Dendritic cell treated with granulocyte-macrophage colony-stimulating factor and Interleukin-4, amounts not matched to agents 40 ng/mL and 50 ng/mL, for 4 days (primary cell): ENCODE results near the gene HABP4.
A peak's percentile ranks its signal among the peaks of the same experiment; 100 is the strongest.

Source experiments
- H3K27ac Mint-ChIP-seq: one replicate; pipeline ENCODE4 v1.8.0; 2022; ENCODE audit warnings: mild to moderate bottlenecking, mixed read lengths
- H3K27me3 Mint-ChIP-seq: one replicate; pipeline ENCODE4 v1.8.0; 2022; ENCODE audit warnings: mild to moderate bottlenecking, mixed read lengths
- H3K36me3 Mint-ChIP-seq: one replicate; pipeline ENCODE4 v1.8.0; 2022; ENCODE audit warnings: low read depth, mixed read lengths
- H3K4me1 Mint-ChIP-seq: one replicate; pipeline ENCODE4 v1.8.0; 2022; ENCODE audit warnings: low read depth, mixed read lengths
- H3K4me3 Mint-ChIP-seq: one replicate; pipeline ENCODE4 v1.8.0; 2022; ENCODE audit warnings: mild to moderate bottlenecking, moderate library complexity, mixed read lengths
- H3K9me3 Mint-ChIP-seq: one replicate; pipeline ENCODE4 v1.8.0; 2022; ENCODE audit warnings: mixed read lengths
- intact Hi-C: fragments of 100-400 bp; cut with micrococcal nuclease; formaldehyde crosslinking; loops from one replicate; pipeline ENCODE4 v1.15.0; 2022

HABP4 gene

DNA sequence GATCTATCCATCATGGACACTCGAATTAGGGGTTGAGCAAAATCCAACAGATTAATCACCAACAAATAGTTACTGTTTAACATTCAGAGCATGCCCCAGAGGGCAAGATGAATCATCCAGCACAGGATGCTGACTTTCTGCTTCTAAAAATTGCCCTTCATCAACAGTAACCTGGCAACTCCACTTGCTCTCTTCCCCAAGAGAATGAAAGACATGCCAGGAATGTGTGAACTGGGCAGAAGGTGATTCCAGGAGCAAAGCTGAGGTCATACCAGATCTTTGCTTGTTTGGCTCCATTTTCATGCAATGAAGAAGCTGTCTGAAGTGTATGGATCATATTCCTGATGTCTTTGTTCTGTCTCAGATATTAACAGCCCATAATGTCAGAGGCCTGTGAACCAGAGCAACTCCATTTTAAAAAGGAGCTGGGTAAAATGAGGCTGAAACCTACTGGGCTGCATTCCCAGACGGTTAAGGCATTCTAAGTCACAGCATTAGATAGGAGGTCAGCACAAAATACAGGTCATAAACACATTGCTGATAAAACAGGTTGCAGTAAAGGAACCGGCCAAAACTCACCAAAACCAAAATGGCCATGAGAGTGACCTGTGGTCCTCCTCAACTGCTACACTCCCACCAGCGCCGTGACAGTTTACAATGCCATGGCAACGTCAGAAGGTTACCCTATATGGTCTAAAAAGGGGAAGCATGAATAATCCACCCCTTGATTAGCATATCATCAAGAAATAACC, 29.3 kb upstream of the HABP4 start:
- Mint-ChIP-seq H3K4me1 (peaks cover 26% of the 10 kb centered on the region), H3K4me3 (no peak overlapping the region), H3K27ac (peak overlapping the region; percentile 97), H3K9me3 (no peaks in the 10 kb centered on the region), H3K36me3 (peaks cover 6% of the 10 kb centered on the region), H3K27me3 (no peaks in the 10 kb centered on the region)
- intact Hi-C loops, result no loop called here

DNA sequence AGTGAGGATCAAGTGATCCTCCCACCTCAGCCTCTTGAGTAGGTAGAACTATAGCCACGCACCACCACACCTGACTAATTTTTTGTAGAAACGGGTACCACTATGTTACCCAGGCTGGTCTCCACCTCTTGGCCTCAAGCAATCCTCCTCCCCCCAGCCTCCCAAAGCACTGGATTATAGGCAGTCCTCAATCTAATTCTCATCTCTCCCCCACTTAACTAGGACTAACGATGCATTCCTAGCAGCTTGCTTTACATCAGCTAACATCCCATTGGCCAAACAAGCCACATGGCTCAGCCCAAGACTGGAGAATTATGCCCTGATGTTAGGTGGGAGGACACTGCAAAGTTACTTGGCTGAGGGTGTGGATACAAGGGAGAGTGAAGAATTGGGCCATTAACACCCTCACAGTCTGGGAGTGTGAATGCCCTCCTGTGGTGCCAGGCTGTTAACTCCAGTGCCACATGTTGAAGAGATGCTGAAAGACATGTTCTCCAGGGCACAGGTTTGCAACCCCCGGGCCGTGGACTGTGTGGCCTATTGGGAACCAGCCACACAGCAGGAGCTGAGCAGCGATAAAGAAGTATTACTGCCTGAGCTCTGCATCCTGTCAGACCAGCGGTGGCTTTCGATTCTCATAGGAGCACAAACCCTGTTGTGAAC, 26.5 kb upstream of the HABP4 start:
- Mint-ChIP-seq H3K27ac (no peak overlapping the region), H3K9me3 (no peaks in the 10 kb centered on the region), H3K4me3 (no peak overlapping the region), H3K36me3 (peaks cover 6% of the 10 kb centered on the region), H3K4me1 (peaks cover 27% of the 10 kb centered on the region), H3K27me3 (peaks cover 1% of the 10 kb centered on the region)
- intact Hi-C loops, result no loop called here

DNA sequence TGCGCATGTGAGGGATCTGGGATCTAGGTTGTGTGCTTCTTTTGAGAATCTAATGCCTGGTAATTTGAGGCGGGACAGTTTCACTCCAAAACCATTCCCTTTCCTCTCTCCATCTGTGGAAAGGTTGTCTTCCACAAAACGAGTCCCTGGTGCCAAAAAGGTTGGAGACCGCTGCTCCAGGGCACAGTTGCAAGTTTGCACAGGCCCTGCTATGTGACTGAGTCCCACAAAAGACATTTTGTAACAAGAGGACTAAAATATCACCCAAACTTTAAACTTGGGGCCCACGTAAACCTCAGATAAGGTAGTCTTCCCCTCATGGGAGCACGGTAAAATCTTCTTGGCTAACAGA, 26.0 kb upstream of the HABP4 start:
- intact Hi-C loops, result no loop called here
- H3K4me1 Mint-ChIP-seq, result peaks cover 27% of the 10 kb centered on the region
- no peaks in the 10 kb centered on the region for H3K9me3 Mint-ChIP-seq
- no peak overlapping the region for H3K27ac Mint-ChIP-seq
- peaks cover 1% of the 10 kb centered on the region for H3K27me3 Mint-ChIP-seq
- peaks cover 2% of the 10 kb centered on the region for H3K36me3 Mint-ChIP-seq
- H3K4me3 Mint-ChIP-seq, result no peak overlapping the region

DNA sequence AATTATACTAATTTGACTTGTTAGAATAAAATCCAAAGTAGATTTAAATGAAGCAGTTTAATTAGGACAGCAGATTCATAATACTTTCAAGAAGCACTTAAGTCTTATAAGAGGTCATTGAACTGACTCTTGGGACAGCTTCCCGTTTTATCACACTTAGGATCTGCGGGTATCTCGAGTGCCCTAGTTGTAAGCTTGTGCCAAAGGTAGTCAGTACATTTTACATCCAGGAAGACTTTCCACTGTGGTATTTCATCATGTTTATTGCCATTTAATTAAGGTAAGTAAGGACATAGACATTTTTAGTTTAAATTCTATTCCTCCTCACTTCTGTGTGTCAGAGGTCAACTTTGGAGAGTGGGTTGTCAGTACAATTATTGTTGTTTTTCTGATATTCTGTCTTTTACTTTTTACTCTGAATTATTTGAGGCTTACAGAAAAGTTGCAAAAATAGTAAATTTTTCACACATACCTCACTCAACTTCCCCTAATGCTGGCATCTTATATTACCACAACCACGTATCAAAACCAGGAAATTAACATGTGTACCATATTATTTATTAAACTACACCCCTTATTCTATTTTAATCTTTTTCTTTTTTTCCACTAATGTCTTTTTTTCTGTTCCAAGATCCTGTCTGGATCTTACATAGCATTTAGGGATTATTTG, 24.3 kb upstream of the HABP4 start:
- intact Hi-C loops, result no loop called here
- peaks cover 1% of the 10 kb centered on the region for H3K27me3 Mint-ChIP-seq
- no peak overlapping the region for H3K27ac Mint-ChIP-seq
- H3K36me3 Mint-ChIP-seq, result no peaks in the 10 kb centered on the region
- no peak overlapping the region for H3K4me3 Mint-ChIP-seq
- H3K4me1 Mint-ChIP-seq, result peaks cover 15% of the 10 kb centered on the region
- H3K9me3 Mint-ChIP-seq, result no peaks in the 10 kb centered on the region

DNA sequence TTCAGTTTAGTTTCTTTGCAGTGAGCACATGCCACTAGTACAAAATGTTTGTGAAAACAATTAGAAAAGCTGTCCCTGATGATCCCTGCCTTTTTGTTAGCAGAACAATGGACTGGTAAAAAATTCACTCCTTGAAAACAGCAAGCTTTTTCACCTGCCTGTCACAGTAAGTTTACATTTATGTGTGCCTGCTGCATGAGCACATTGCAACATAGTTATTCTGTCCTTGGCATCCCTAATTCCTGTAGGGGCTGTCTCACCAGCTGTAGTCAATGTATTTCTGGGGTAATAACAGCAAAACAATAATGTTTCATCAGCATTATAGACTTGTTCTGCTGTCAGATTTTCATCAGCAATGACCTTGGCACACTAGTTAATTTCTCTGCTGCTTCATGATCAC, 20.2 kb upstream of the HABP4 start:
- Mint-ChIP-seq H3K36me3 (no peaks in the 10 kb centered on the region), H3K9me3 (no peaks in the 10 kb centered on the region), H3K27ac (no peak overlapping the region), H3K27me3 (peaks cover 5% of the 10 kb centered on the region), H3K4me1 (peaks cover 7% of the 10 kb centered on the region), H3K4me3 (no peak overlapping the region)
- intact Hi-C loops, result no loop called here

DNA sequence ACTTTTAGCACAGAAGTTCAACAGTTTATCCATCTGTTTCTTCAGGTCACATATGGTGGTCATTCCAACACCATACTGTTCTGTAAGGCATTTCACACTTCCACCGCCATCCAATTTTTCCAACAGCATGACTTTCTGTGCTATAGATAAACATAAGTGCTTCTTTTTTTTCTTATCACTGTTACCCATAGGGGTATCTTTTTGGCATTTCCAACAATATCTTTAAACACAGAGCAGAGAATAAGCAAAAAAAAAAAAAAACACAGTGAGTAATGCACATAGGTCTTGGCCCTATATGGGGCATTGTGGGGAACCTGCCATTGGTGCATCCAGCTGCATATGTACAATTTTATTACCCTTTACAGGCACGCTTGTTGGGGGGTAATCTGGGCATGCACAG, 19.6 kb upstream of the HABP4 start:
- H3K36me3 Mint-ChIP-seq, result no peaks in the 10 kb centered on the region
- no peak overlapping the region for H3K27ac Mint-ChIP-seq
- peaks cover 7% of the 10 kb centered on the region for H3K4me1 Mint-ChIP-seq
- H3K4me3 Mint-ChIP-seq, result no peak overlapping the region
- H3K9me3 Mint-ChIP-seq, result no peaks in the 10 kb centered on the region
- H3K27me3 Mint-ChIP-seq, result peaks cover 5% of the 10 kb centered on the region
- intact Hi-C loops, result no loop called here

DNA sequence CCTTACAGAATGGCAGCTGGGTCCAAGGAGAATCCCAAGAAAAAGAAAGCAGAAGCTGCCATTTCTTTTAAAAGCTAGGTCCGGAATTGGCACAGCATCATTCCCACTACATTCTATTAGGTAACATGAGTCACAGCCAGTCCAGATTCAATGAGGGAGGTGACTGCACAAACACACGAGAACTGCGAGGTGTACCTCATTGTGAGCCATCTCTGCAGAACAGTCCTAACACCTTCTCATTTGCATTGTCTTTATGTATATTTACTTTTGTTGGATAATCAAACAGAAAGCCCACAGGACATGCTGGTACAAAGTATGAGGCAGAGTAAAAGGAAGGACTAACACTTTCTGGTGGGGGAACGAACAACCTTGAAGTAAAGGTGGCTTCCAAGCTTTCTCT, 14.6 kb upstream of the HABP4 start:
- H3K4me1 Mint-ChIP-seq, result no peaks in the 10 kb centered on the region
- peaks cover 4% of the 10 kb centered on the region for H3K27me3 Mint-ChIP-seq
- H3K4me3 Mint-ChIP-seq, result no peak overlapping the region
- no peaks in the 10 kb centered on the region for H3K36me3 Mint-ChIP-seq
- H3K9me3 Mint-ChIP-seq, result no peaks in the 10 kb centered on the region
- intact Hi-C loops, result no loop called here
- H3K27ac Mint-ChIP-seq, result no peak overlapping the region

DNA sequence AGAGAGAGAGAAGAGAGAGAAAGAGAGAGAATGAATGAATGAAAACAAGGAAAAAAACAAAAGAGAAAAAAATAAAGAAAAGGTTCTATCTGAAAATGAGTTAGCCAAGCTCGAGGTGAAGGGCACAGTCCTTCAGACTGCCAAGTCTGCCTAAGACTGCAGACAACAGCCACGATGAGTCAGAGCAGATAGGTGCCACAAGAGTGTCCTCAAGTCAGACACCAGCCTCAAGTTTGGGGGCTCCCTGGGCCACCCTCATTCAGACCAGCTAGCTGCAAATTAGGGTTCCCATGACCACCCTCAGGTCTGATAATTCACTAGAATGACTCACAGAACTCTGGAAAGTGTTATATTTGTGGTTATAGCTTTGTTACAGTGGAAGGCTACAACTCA, 13.9 kb upstream of the HABP4 start:
- intact Hi-C loops, result no loop called here
- peaks cover 4% of the 10 kb centered on the region for H3K27me3 Mint-ChIP-seq
- H3K27ac Mint-ChIP-seq, result no peak overlapping the region
- no peak overlapping the region for H3K4me3 Mint-ChIP-seq
- H3K4me1 Mint-ChIP-seq, result no peaks in the 10 kb centered on the region
- H3K9me3 Mint-ChIP-seq, result no peaks in the 10 kb centered on the region
- no peaks in the 10 kb centered on the region for H3K36me3 Mint-ChIP-seq

DNA sequence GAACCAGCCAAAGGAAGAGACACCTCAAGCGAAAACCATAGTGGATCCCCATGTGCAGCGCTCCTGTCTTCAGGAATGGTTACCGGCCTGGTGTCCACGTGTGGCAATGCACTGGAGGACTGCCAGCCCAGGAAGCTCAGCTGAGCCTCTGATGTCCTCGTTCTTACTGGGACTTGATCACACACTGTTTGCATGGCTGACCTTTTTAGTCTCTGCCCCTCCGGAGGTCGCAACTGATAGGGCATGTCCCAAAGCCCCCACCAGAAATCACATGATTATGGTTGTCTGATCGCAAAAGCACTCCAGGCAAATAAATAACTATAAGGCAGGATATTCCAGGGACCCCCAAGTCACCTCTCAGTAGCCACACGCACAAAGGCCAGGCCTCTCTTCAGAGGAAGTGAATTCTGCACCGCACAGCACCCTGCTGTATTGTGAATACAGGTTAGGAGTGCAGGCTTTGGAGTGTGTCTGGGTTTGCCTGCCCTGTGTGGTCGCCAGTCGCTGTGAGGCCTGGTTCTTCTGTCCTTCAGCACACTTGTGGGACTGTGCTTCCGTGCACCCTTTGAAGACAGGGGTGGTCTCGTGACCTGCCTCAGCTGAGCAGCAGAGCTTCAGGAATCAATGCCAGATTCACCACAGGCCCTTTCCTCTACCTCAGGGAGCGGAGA, 13.4 kb upstream of the HABP4 start:
- no peaks in the 10 kb centered on the region for H3K9me3 Mint-ChIP-seq
- intact Hi-C loops, result no loop called here
- no peaks in the 10 kb centered on the region for H3K4me1 Mint-ChIP-seq

DNA sequence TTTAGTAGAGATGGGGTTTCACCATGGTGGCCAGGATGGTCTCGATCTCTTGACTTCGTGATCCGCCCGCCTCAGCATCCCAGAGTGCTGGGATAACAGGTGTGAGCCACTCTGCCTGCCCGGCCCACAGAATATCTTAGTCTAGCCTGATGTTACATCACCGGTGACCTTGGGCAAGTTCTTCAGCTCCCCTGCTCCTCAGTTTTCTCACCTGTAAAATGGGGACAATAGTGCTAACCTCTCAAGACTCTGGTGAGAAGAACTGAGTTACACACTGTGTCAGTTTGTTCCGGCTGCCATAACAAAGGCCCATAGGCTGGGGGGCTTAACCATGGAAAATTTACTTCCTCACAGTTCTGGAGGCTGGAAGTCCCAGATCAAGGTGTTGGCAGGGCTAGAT, 12.5 kb upstream of the HABP4 start:
- Mint-ChIP-seq H3K9me3 (no peaks in the 10 kb centered on the region), H3K4me1 (no peaks in the 10 kb centered on the region), H3K27ac (no peak overlapping the region), H3K27me3 (peaks cover 4% of the 10 kb centered on the region), H3K4me3 (no peak overlapping the region), H3K36me3 (no peaks in the 10 kb centered on the region)
- intact Hi-C loops, result no loop called here

More for the DNA sequence above, 13.4 kb upstream of the HABP4 start:
- Mint-ChIP-seq H3K27me3 (peaks cover 4% of the 10 kb centered on the region), H3K36me3 (no peaks in the 10 kb centered on the region), H3K4me3 (no peak overlapping the region), H3K27ac (no peak overlapping the region)

DNA sequence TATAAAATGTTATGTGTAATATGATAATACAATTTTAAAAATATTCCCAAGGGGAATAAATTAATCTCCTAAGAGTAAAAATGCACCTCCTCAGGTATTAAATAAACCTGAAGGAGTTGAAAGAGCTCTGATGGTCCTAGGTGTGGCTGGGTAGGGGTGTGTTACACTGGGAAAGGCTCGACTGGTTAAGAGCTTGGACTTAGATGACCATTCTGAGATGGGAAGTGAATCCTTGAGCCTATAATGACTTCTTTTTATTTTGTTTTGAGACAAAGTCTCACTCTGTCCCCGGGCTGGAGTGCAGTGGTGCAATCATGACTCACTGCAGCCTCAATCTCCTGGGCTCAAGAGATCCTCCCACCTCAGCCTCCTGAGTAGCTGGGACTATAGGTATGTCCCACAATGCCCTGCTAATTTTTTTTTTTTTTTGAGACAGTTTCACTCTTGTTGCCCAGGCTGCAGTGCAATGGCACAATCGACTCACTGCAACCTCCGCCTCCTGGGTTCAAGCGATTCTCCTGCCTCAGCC, 9.2 kb upstream of the HABP4 start:
- Mint-ChIP-seq H3K27me3 (no peaks in the 10 kb centered on the region), H3K4me1 (no peaks in the 10 kb centered on the region), H3K4me3 (no peak overlapping the region), H3K36me3 (no peaks in the 10 kb centered on the region), H3K9me3 (no peaks in the 10 kb centered on the region), H3K27ac (no peak overlapping the region)
- intact Hi-C loops, result loop anchor here (5.0 to 10.0 kb wide), 2 partner anchors 227 to 414 kb away; partner anchors contain the start of gene ZNF782

DNA sequence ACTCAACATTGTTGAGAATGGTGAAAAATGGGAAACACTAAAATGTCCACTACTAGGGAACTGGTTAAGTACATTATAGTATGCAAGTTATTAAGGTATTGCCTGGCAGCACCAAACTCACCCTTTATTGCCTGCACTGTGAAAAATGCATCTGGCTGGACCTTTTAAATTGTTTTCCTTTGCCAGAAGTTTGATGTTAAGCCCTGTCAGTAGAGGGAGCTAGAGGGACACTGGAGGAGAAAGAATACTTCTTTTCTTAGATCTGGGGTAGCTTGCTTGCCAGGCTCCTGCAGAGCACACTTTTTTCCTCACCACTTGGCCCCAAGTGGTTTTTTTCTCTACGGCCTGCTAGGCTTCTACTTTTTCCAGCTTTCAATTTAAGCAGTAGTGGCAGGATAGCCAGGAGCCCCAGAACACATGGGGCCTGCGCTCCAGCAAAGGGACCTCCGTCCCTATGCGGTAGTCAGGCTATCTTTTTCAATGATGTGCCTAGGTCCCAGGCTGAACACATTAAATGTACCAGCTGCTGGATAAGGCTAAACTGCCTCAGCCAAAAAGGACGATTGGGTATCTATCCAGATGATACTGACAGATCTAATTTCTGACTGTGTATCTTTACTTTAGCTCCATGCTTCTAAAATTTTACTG, 8.0 kb upstream of the HABP4 start:
- no peaks in the 10 kb centered on the region for H3K36me3 Mint-ChIP-seq
- no peak overlapping the region for H3K4me3 Mint-ChIP-seq
- no peak overlapping the region for H3K27ac Mint-ChIP-seq
- no peaks in the 10 kb centered on the region for H3K9me3 Mint-ChIP-seq
- peaks cover under 1% of the 10 kb centered on the region for H3K27me3 Mint-ChIP-seq
- no peaks in the 10 kb centered on the region for H3K4me1 Mint-ChIP-seq
- intact Hi-C loops, result loop anchor here (5.0 to 10.0 kb wide), 2 partner anchors 225 to 413 kb away; partner anchors contain the start of gene ZNF782

DNA sequence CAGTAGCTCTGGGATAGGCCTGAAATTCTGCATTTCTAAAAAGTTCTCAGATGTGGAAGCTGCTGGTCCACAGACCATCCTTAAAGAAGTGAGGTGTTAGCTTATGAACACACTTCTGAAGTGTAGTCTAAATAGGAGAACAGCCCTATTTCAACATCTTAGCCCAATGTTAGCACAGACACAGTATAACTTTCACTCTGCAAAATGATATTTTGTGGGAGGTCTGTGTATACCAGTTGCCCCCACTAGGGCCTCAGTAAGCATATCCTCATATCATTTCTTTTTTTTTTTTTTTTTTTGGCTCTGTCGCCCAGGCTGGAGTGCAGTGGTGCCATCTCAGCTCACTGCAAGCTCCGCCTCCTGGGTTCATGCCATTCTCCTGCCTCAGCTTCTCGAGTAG, 7.5 kb upstream of the HABP4 start:
- intact Hi-C loops, result loop anchor here (5.0 to 10.0 kb wide), 2 partner anchors 225 to 412 kb away; partner anchors contain the start of gene ZNF782
- no peaks in the 10 kb centered on the region for H3K9me3 Mint-ChIP-seq

More for the DNA sequence above, 7.5 kb upstream of the HABP4 start:
- no peak overlapping the region for H3K27ac Mint-ChIP-seq
- no peaks in the 10 kb centered on the region for H3K36me3 Mint-ChIP-seq
- peaks cover 6% of the 10 kb centered on the region for H3K27me3 Mint-ChIP-seq
- no peaks in the 10 kb centered on the region for H3K4me1 Mint-ChIP-seq
- no peak overlapping the region for H3K4me3 Mint-ChIP-seq
